Measurements from ENCODE around the gene CRISPLD2. TPM values are rescaled to one million over a fixed set of nuclear protein-coding genes. Genes with fewer than 3 reads are reported as not detected.
A peak's percentile ranks its signal among the peaks of the same experiment; 100 is the strongest.

The CRISPLD2 gene
- total RNA-seq, 2 donors from 2014 or later: 58.4 to 76.4 TPM

DNA sequence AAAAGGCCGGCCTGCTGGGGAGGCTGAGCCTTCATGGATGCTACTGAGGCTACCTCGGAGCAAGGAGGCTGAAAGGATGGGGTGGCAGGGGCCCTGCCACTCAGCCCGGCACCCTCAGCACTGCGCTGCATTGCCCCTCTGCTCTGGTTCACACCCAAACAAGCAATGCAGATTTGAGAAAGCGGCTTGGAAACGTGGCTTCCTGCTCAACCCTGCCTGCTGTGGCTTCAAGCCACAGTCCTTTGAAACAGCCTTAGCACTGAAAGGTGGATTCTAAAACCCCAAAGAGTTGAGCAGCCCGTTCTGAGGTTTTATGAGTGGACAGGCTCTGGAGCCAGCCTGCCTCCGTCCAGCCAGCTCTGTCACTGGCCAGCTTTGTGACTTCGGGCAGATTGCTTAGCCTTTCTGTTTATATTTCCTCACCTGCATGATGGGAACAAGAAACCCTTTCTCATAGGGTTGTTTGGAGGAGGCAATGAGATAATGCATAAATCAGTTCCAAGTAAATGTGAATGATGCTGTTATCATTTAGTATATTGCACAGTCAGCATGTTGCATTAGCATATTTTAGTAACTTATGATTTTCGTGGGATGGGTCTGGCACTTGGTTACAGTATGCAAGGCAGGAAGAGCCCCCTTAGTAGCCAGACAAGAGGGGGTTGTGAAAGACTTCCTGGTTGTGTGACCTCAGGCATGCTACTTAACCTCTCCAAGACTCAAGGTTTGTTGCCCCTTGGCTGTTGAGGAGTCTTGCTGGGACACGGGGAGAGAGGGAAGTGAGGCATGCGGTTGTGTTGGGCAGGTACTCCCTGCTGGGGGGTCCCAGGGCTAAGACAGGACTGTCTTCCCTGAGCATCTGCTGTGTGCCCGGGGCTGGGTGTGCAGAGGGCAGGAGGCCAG is 23.6 kb downstream of the CRISPLD2 start:
- H3K36me3 ChIP-seq: peaks cover 54% of the 10 kb centered on the region
- no peaks in the 10 kb centered on the region for H3K9me3 ChIP-seq
- H3K4me1 ChIP-seq: peaks cover 0 to 27% of the 10 kb centered on the region in 2 donors
- H3K27me3 ChIP-seq: no peaks in the 10 kb centered on the region
- H3K4me3 ChIP-seq: no peak overlapping the region
- no peak for DNase-seq (ENCODE audit: low spot score)
- TF ChIP-seq, protein P1, sequence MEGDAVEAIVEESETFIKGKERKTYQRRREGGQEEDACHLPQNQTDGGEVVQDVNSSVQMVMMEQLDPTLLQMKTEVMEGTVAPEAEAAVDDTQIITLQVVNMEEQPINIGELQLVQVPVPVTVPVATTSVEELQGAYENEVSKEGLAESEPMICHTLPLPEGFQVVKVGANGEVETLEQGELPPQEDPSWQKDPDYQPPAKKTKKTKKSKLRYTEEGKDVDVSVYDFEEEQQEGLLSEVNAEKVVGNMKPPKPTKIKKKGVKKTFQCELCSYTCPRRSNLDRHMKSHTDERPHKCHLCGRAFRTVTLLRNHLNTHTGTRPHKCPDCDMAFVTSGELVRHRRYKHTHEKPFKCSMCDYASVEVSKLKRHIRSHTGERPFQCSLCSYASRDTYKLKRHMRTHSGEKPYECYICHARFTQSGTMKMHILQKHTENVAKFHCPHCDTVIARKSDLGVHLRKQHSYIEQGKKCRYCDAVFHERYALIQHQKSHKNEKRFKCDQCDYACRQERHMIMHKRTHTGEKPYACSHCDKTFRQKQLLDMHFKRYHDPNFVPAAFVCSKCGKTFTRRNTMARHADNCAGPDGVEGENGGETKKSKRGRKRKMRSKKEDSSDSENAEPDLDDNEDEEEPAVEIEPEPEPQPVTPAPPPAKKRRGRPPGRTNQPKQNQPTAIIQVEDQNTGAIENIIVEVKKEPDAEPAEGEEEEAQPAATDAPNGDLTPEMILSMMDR (IDR thresholded peaks at IDR 0.05): no peak
- peak overlapping the region in 1 of 2 donors; percentile 46 for H3K27ac ChIP-seq

DNA sequence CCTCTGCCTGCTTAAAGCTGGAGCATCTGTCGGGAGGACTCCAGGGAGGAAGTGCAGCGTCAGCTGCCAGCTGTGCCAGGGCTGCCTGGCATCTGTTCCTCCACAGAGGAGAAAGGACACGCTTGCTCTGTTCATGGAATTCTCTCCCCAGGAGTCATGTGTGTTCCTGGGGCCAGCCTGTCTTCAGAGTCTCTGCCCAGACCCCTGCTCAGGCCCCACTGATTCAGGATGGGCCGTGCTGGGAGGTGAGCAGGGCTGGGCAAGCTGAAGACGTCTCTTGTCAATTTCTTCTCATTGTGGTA is 24.2 kb downstream of the CRISPLD2 start:
- no peak overlapping the region for H3K27ac ChIP-seq
- no peak for DNase-seq (ENCODE audit: low spot score)
- peaks cover 54% of the 10 kb centered on the region for H3K36me3 ChIP-seq

DNA sequence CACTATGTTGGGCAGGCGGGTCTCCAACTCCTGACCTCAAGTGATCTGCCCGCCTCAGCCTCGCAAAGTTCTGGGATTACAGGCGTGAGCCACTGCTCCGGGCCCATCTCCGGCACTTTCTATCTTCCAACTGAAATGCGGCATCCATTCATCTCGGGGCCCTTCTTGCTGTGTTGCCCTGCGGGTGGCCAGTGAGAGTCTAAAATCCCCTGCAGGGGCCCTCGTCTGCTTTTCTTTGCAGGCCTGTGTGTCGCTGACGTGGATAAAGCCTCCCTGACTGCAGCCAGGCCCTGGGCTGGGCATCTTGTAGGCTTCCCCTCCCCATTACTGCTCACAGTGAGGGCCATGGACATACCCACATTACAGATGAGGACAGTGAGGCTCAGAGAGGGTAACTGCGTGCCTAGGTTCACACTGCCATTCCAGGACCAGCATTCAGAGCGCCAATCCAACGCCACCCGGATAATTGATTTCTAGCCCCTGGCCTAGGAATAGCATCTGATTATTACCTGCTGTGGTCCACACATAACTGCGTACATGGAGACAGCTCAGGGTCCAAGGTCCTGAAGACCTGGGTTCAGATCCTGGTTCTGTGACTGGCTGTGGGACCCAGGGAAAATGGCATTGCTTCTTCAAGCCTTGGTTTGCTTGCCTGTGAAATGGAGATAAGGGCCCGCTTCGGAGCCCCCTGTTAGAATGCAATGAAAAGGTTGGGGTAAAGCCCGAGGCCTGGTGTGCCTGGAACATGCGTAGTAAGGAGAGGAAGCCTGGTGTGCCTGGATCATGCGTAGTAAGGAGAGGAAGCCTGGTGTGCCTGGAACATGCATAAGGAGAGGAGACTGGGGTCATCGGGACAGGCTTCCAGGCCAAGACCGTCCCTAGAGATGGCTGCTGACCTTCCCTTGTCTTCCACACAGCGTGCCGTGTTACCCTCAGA is 25.0 kb downstream of the CRISPLD2 start:
- no peak for DNase-seq (ENCODE audit: low spot score)
- H3K36me3 ChIP-seq: peaks cover 51% of the 10 kb centered on the region
- no peaks in the 10 kb centered on the region for H3K9me3 ChIP-seq
- no peaks in the 10 kb centered on the region for H3K27me3 ChIP-seq
- TF ChIP-seq, protein P1 (IDR thresholded peaks at IDR 0.05): no peak
- no peak overlapping the region for H3K4me3 ChIP-seq
- H3K4me1 ChIP-seq: peaks cover 0 to 16% of the 10 kb centered on the region in 2 donors
- H3K27ac ChIP-seq: no peak overlapping the region

More for the DNA sequence above, 24.2 kb downstream of the CRISPLD2 start:
- H3K4me3 ChIP-seq: no peak overlapping the region
- TF ChIP-seq, protein P1 (IDR thresholded peaks at IDR 0.05): no peak
- no peaks in the 10 kb centered on the region for H3K9me3 ChIP-seq
- no peaks in the 10 kb centered on the region for H3K27me3 ChIP-seq
- peaks cover 0 to 21% of the 10 kb centered on the region in 2 donors for H3K4me1 ChIP-seq

DNA sequence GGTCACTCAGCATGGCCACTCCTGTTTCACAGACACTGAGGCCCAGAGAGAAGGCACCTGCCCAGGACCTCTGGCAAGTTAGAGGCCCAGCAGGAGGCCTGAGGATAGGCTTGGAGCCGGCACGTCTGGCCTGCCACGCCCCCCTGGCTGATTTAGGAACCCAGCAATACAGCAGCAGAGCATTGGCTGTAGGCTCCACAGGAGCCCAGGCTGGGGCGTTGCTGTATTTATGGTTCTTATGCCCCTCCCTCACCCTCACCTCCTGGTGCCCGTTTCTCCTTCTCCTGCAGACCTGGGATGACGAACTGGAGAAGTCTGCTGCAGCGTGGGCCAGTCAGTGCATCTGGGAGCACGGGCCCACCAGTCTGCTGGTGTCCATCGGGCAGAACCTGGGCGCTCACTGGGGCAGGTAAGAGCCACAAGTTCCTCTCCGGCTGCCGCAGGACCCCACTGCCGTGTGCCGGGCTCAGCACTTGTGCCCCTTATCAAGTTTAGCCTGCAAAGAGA is 25.8 kb downstream of the CRISPLD2 start:
- Histone ChIP-seq H3K4me1 (peaks cover 0 to 16% of the 10 kb centered on the region in 2 donors), H3K4me3 (no peak overlapping the region), H3K36me3 (peaks cover 51% of the 10 kb centered on the region), H3K27me3 (no peaks in the 10 kb centered on the region), H3K27ac (no peak overlapping the region), H3K9me3 (no peaks in the 10 kb centered on the region)
- TF ChIP-seq, protein P1 (IDR thresholded peaks at IDR 0.05): no peak
- no peak for DNase-seq (ENCODE audit: low spot score)

DNA sequence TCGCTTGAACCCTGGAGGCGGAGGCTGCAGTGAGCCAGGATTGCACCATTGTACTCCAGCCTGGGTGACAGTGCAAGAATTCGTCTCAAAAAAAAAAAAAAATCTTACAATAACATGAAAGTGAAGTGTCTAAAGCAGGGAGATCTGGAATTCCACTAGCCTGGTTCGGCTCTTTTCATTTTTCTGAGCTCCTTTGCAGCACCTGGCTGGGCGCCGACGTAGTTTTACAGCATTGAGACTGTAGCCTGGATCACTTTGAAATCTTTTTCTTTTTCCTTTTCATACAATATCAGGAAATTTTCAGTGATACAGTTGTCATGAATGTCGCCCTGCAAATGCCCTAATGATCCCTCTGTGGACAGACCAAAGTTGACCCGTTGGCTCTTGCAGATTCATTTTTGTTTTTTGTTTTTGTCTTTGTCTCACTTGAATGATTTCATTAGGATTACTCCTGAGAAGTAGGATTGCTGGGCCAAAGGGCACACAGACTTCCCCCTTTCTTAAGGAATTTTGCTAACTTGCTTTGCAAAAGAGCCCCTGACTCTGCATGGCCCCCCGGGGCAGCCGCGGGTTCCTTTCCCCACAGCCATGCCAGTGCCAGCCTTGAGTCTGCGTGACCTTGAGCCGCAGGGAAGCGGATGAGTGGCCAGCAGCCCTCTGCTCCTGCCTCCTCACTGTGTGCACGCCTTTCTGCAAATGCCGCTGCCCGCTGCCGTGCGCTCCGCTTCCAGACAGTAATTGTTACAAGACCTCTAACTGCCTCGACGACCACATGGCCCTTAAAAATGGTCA is 28.0 kb downstream of the CRISPLD2 start:
- Histone ChIP-seq H3K27ac (no peak overlapping the region), H3K4me1 (peaks cover 0 to 11% of the 10 kb centered on the region in 2 donors), H3K36me3 (peaks cover 52% of the 10 kb centered on the region), H3K9me3 (no peaks in the 10 kb centered on the region), H3K27me3 (no peaks in the 10 kb centered on the region), H3K4me3 (no peak overlapping the region)
- TF ChIP-seq, protein P1 (IDR thresholded peaks at IDR 0.05): no peak
- no peak for DNase-seq (ENCODE audit: low spot score)
